Tibial nerve (tissue), 4 donors: Measurements from ENCODE around the gene MBLAC1. TPM values are rescaled to one million over a fixed set of nuclear protein-coding genes. Genes with fewer than 3 reads are reported as not detected.

Source experiments
- DNase-seq, 2 donors: peaks; one replicate each; pipeline ENCODE4 v3.0.0-alpha.2; 2019; ENCODE audit warnings: low spot score in 2 of 2
- H3K27ac ChIP-seq, 4 donors: fragments of 200-600 bp; sonication (generic) in 3 of 4; one replicate each; pipeline ENCODE4 v1.5.1; 2017 to 2019; ENCODE audit warnings: mild to moderate bottlenecking in 1 of 4
- H3K27me3 ChIP-seq, 2 donors: fragments of 200-600 bp; sonication (generic) in 1 of 2; one replicate each; pipeline versions ENCODE4 v1.5.1 to v1.6.0; 2017 to 2019
- H3K36me3 ChIP-seq, 3 donors: fragments of 200-600 bp; sonication (generic); one replicate each; pipeline ENCODE4 v1.5.1; 2018 to 2019
- H3K4me1 ChIP-seq, 4 donors: fragments of 200-600 bp; sonication (generic) in 3 of 4; one replicate each; pipeline ENCODE4 v1.5.1; 2017 to 2019
- H3K4me3 ChIP-seq, 4 donors: fragments of 200-600 bp; sonication (generic) in 3 of 4; one replicate each; pipeline ENCODE4 v1.5.1; 2017 to 2019; ENCODE audit warnings: mild to moderate bottlenecking in 1 of 4, moderate library complexity in 1 of 4
- H3K9me3 ChIP-seq, 4 donors: fragments of 200-600 bp; sonication (generic) in 3 of 4; one replicate each; pipeline ENCODE4 v1.5.1; 2017 to 2019
- EP300 ChIP-seq, 2 donors: sonication (generic); formaldehyde crosslinking; IDR thresholded peaks; one replicate each; pipeline ENCODE4 v1.6.1; 2017; ENCODE audit warnings: antibody characterized with exemption in 2 of 2, mild to moderate bottlenecking in 1 of 2
- POLR2A ChIP-seq, 2 donors: fragments of 450-650 bp; IDR thresholded peaks; one replicate each; pipeline ENCODE4 v1.6.1; 2017; ENCODE audit warnings: antibody characterized with exemption in 2 of 2, mild to moderate bottlenecking in 2 of 2, moderate library complexity in 2 of 2
- WGBS, 2 donors: methylation state at CpG; one replicate each; pipeline ENCODE4 v1.1.5; 2018; 5-methylcytosine and 5-hydroxymethylcytosine counted together
- total RNA-seq, 4 donors: library from RNA; depleted of rRNA; stranded (reverse); fragments of >200 nt; gene quantifications; one replicate each; pipeline ENCODE4 v1.1.0, GENCODE V29; 2016
- TF ChIP-seq, protein P1 (sequence below), 5 experiments: fragments of 200-600 bp in 3 of 5; fragments of 450-650 bp in 2 of 5; sonication (generic) in 3 of 5; IDR thresholded peaks; one replicate each; pipeline ENCODE4 v1.5.1; 2016 to 2019; ENCODE audit warnings: antibody characterized with exemption in 5 of 5, mild to moderate bottlenecking in 3 of 5, moderate library complexity in 2 of 5

MBLAC1 gene
- total RNA-seq, 4 donors from 2014 or later = 3.9 to 9.2 (median 6.9) TPM

- TF ChIP-seq, protein P1, sequence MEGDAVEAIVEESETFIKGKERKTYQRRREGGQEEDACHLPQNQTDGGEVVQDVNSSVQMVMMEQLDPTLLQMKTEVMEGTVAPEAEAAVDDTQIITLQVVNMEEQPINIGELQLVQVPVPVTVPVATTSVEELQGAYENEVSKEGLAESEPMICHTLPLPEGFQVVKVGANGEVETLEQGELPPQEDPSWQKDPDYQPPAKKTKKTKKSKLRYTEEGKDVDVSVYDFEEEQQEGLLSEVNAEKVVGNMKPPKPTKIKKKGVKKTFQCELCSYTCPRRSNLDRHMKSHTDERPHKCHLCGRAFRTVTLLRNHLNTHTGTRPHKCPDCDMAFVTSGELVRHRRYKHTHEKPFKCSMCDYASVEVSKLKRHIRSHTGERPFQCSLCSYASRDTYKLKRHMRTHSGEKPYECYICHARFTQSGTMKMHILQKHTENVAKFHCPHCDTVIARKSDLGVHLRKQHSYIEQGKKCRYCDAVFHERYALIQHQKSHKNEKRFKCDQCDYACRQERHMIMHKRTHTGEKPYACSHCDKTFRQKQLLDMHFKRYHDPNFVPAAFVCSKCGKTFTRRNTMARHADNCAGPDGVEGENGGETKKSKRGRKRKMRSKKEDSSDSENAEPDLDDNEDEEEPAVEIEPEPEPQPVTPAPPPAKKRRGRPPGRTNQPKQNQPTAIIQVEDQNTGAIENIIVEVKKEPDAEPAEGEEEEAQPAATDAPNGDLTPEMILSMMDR (IDR thresholded peaks at IDR 0.05) = no peak
- no peak for TF ChIP-seq POLR2A (IDR thresholded peaks at IDR 0.05)
- no peak for TF ChIP-seq EP300 (IDR thresholded peaks at IDR 0.05)
- peaks cover 0 to 28% (median 15%) of the 10 kb centered on the region in 4 donors for H3K4me1 ChIP-seq
- H3K9me3 ChIP-seq = no peaks in the 10 kb centered on the region
- H3K27me3 ChIP-seq = no peaks in the 10 kb centered on the region
- 75 to 76% methylated on average over 6 of the region's 6 CpGs for WGBS, 2 donors
- DNase-seq = no peak
- H3K36me3 ChIP-seq = peaks cover 0 to 7% (median 0%) of the 10 kb centered on the region in 3 donors
- H3K27ac ChIP-seq = no peak overlapping the region
- H3K4me3 ChIP-seq = no peak overlapping the region
Measured at GRCh38 chr7:100163006-100163531, 36.3 kb downstream of the MBLAC1 start.

GRCh38 chr7:100163871-100164270 is 37.1 kb downstream of the MBLAC1 start:
- WGBS, 2 donors = 87 to 99% methylated on average over 4 to 5 of the region's 5 CpGs
- no peak overlapping the region for H3K4me3 ChIP-seq
- no peaks in the 10 kb centered on the region for H3K9me3 ChIP-seq
- H3K27ac ChIP-seq = no peak overlapping the region
- no peak for TF ChIP-seq EP300 (IDR thresholded peaks at IDR 0.05)
- TF ChIP-seq, protein P1 (IDR thresholded peaks at IDR 0.05) = no peak
- TF ChIP-seq POLR2A (IDR thresholded peaks at IDR 0.05) = no peak
- no peak for DNase-seq
- peaks cover 0 to 7% (median 0%) of the 10 kb centered on the region in 3 donors for H3K36me3 ChIP-seq
- peaks cover 0 to 29% (median 17%) of the 10 kb centered on the region in 4 donors for H3K4me1 ChIP-seq
- H3K27me3 ChIP-seq = no peaks in the 10 kb centered on the region

DNA sequence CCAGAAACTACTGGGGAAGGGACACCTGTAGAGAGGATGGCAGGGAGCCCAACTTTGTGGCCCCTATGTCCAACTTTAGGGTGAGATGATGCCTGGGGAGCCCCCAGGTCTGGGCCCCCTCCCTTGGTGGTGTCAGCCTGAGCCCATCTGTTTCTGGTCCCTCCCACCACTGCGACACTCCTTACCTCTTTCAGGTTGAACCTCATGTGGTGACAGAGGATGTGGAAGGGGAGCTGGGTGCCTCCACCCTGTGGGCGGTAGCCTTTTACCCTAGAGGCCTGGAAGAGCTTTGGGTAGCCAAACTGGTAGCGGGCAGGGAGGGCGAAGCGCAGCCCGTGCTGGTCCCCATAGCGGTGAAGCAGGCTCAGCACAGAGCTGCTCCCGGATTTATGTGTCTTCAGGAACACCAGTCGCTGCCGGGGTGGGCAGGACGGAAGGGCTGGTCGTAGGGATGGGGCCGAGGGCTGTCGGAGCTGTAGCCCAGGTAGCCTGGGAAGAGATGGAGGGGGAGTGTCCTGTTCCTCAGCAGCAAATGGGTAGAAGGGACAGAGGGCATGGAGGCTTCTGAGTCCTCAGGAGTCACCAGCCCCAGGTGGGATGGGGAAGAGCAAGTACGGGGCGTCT is 39.7 kb downstream of the MBLAC1 start:
- 70 to 83% methylated on average over 16 of the region's 16 CpGs for WGBS, 2 donors
- TF ChIP-seq EP300 (IDR thresholded peaks at IDR 0.05) (no peak), POLR2A (IDR thresholded peaks at IDR 0.05) (no peak)
- TF ChIP-seq, protein P1 (IDR thresholded peaks at IDR 0.05) = no peak
- Histone ChIP-seq H3K4me3 (peak overlapping the region in 1 of 4 donors; percentile 2), H3K36me3 (peaks cover 0 to 7% (median 0%) of the 10 kb centered on the region in 3 donors), H3K27ac (no peak overlapping the region), H3K27me3 (peaks cover 0 to 5% of the 10 kb centered on the region in 2 donors), H3K4me1 (peaks cover 0 to 40% (median 23%) of the 10 kb centered on the region in 4 donors), H3K9me3 (no peaks in the 10 kb centered on the region)
- no peak for DNase-seq

GRCh38 chr7:100166970-100167911 is 40.5 kb downstream of the MBLAC1 start:
- Histone ChIP-seq H3K4me1 (peaks cover 0 to 47% (median 29%) of the 10 kb centered on the region in 4 donors), H3K36me3 (peaks cover 0 to 7% (median 0%) of the 10 kb centered on the region in 3 donors), H3K27ac (peak overlapping the region in 3 of 4 donors; percentile 15 to 87 (median 86)), H3K4me3 (peak overlapping the region in 2 of 4 donors; percentile 54 to 57), H3K9me3 (no peaks in the 10 kb centered on the region), H3K27me3 (peaks cover 0 to 12% of the 10 kb centered on the region in 2 donors)
- TF ChIP-seq EP300 (IDR thresholded peaks at IDR 0.05) (no peak), POLR2A (IDR thresholded peaks at IDR 0.05) (no peak)
- TF ChIP-seq, protein P1 (IDR thresholded peaks at IDR 0.05) = no peak
- DNase-seq = no peak
- 39 to 41% methylated on average over 14 of the region's 14 CpGs for WGBS, 2 donors
